HL-60 (cell line): ENCODE measurements around the gene ALPL.
"Not testable (repeated sequence)": the region's sequence is repeated elsewhere in the genome, so short reads cannot be mapped to it uniquely, and the experiment has no call there.

Experiments used
- DNase-seq, 2 experiments: peaks; one replicate each; pipeline ENCODE4 v3.0.0-alpha.2; 2010 to 2020; ENCODE audit warnings: low read depth in 1 of 2, low spot score in 1 of 2
- H3K27ac ChIP-seq: fragments of 250-450 bp; sonication (Bioruptor Pico); replicated peaks from 2 replicates; pipeline ENCODE4 v1.5.1; 2020; ENCODE audit warnings: mild to moderate bottlenecking, moderate library complexity
- H3K27me3 ChIP-seq: fragments of 250-450 bp; sonication (Bioruptor Pico); 2 replicates; pipeline ENCODE4 v1.5.1; 2021; ENCODE audit warnings: mild to moderate bottlenecking, moderate library complexity; ENCODE audit not compliant: insufficient read depth, poor library complexity, severe bottlenecking
- H3K4me3 ChIP-seq: replicated peaks from 2 replicates; pipeline ENCODE4 v1.5.1; 2011; ENCODE audit warnings: mild to moderate bottlenecking, control low read depth, low read length; ENCODE audit not compliant: insufficient read depth
- CTCF ChIP-seq: IDR thresholded peaks from one replicate; pipeline ENCODE4 v1.5.1; 2011; ENCODE audit warnings: low read length, control low read depth, inconsistent platforms; ENCODE audit not compliant: insufficient read depth
- GABPA ChIP-seq: IDR thresholded peaks from 2 replicates; pipeline ENCODE4 v1.6.1; 2012; ENCODE audit warnings: low read depth
- POLR2AphosphoS5 ChIP-seq: IDR thresholded peaks from 2 replicates; pipeline ENCODE4 v1.6.1; 2012; ENCODE audit warnings: low read depth
- SPI1 ChIP-seq: IDR thresholded peaks from 2 replicates; pipeline ENCODE4 v1.6.1; 2012; ENCODE audit warnings: low read depth, mild to moderate bottlenecking, borderline replicate concordance
- TF ChIP-seq, protein P1 (sequence below): IDR thresholded peaks from 2 replicates; pipeline ENCODE4 v1.6.1; 2012; ENCODE audit warnings: low read depth; ENCODE audit not compliant: insufficient replicate concordance

The ALPL gene

GRCh38 chr1:21472861-21473260, 36.4 kb upstream of the ALPL start:
- no peak for DNase-seq
- H3K4me3 ChIP-seq, result no peak overlapping the region
- TF ChIP-seq GABPA (no peak), SPI1 (no peak), CTCF (no peak), POLR2AphosphoS5 (no peak)
- TF ChIP-seq, protein P1, sequence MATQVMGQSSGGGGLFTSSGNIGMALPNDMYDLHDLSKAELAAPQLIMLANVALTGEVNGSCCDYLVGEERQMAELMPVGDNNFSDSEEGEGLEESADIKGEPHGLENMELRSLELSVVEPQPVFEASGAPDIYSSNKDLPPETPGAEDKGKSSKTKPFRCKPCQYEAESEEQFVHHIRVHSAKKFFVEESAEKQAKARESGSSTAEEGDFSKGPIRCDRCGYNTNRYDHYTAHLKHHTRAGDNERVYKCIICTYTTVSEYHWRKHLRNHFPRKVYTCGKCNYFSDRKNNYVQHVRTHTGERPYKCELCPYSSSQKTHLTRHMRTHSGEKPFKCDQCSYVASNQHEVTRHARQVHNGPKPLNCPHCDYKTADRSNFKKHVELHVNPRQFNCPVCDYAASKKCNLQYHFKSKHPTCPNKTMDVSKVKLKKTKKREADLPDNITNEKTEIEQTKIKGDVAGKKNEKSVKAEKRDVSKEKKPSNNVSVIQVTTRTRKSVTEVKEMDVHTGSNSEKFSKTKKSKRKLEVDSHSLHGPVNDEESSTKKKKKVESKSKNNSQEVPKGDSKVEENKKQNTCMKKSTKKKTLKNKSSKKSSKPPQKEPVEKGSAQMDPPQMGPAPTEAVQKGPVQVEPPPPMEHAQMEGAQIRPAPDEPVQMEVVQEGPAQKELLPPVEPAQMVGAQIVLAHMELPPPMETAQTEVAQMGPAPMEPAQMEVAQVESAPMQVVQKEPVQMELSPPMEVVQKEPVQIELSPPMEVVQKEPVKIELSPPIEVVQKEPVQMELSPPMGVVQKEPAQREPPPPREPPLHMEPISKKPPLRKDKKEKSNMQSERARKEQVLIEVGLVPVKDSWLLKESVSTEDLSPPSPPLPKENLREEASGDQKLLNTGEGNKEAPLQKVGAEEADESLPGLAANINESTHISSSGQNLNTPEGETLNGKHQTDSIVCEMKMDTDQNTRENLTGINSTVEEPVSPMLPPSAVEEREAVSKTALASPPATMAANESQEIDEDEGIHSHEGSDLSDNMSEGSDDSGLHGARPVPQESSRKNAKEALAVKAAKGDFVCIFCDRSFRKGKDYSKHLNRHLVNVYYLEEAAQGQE, result no peak

GRCh38 chr1:21478356-21478755, 30.9 kb upstream of the ALPL start:
- no peak overlapping the region for H3K27ac ChIP-seq
- no peak overlapping the region for H3K4me3 ChIP-seq
- no peaks in the 10 kb centered on the region for H3K27me3 ChIP-seq
- TF ChIP-seq GABPA, result no peak
- TF ChIP-seq SPI1, result no peak
- TF ChIP-seq POLR2AphosphoS5, result no peak
- TF ChIP-seq CTCF, result no peak
- TF ChIP-seq, protein P1, result no peak
- DNase-seq, result no peak

More at GRCh38 chr1:21472861-21473260, 36.4 kb upstream of the ALPL start:
- Histone ChIP-seq H3K27me3 (no peaks in the 10 kb centered on the region), H3K27ac (no peak overlapping the region)

DNA sequence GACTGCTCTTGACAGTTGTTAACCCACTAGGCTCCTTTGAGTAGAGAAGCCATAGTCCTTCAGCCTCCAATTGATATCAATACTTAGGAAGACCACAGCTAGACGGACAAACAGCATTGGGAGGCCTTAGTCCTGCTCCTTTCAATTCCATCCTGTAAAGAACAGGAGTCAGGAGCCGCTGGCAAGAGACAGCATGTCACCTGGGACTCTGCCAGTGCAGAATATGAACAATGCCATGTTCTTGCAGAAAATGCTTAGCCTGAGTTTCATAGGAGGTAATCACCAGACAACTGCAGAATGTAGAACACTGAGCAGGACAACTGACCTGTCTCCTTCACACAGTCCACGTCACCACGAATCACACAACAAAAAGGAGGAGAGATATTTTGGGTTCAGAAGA, 25.3 kb upstream of the ALPL start:
- H3K27me3 ChIP-seq, H3K4me3 ChIP-seq, DNase-seq, H3K27ac ChIP-seq: not testable (repeated sequence)

- H3K4me3 ChIP-seq, result no peak overlapping the region
- no peak for TF ChIP-seq POLR2AphosphoS5
- TF ChIP-seq CTCF, result no peak
- TF ChIP-seq, protein P1, result no peak
- TF ChIP-seq SPI1, result no peak
- TF ChIP-seq GABPA, result no peak
These were observed 20.1 kb upstream of the ALPL start for GRCh38 chr1:21489146-21489545.

More at GRCh38 chr1:21489146-21489545, 20.1 kb upstream of the ALPL start:
- Histone ChIP-seq H3K27ac (no peak overlapping the region), H3K27me3 (no peaks in the 10 kb centered on the region)
- DNase-seq, result no peak
